Lower lobe of right lung (tissue), 2 donors: ENCODE measurements around the gene TRIP11. TPM values are rescaled to one million over a fixed set of nuclear protein-coding genes. Genes with fewer than 3 reads are reported as not detected.
A peak's percentile ranks its signal among the peaks of the same experiment; 100 is the strongest.

Experiments used
- ATAC-seq, 2 donors: fragments of 200-7000 bp; cut with Tn5 transposase; one replicate each; pipeline ENCODE4 v1.9.1; 2020 to 2022; ENCODE audit warnings: mild to moderate bottlenecking in 2 of 2, moderate library complexity in 2 of 2
- DNase-seq: peaks from one replicate; pipeline ENCODE4 v3.0.0-alpha.2; 2020
- H3K27ac ChIP-seq: fragments of 200-600 bp; one replicate; pipeline ENCODE4 v1.8.0; 2022
- H3K27me3 ChIP-seq: fragments of 200-600 bp; one replicate; pipeline ENCODE4 v1.8.0; 2022; ENCODE audit warnings: low read depth
- H3K36me3 ChIP-seq: fragments of 200-600 bp; one replicate; pipeline ENCODE4 v1.8.0; 2022; ENCODE audit warnings: mild to moderate bottlenecking
- H3K4me1 ChIP-seq: fragments of 200-600 bp; one replicate; pipeline ENCODE4 v1.8.0; 2022
- H3K4me3 ChIP-seq: fragments of 200-600 bp; one replicate; pipeline ENCODE4 v1.8.0; 2022; ENCODE audit warnings: mild to moderate bottlenecking
- H3K9me3 ChIP-seq: fragments of 200-600 bp; one replicate; pipeline ENCODE4 v1.8.0; 2022
- CTCF ChIP-seq: fragments of 200-600 bp; IDR thresholded peaks from one replicate; pipeline ENCODE4 v1.8.0; 2022; ENCODE audit warnings: antibody characterized with exemption, mild to moderate bottlenecking
- intact Hi-C: fragments of 100-400 bp; cut with DNase I; formaldehyde crosslinking; loops from one replicate; pipeline ENCODE4 v1.11.0; 2022
- total RNA-seq: library from RNA; stranded (reverse); fragmentation: NEBNext Ultra II Directional; extraction: Animal tissue kit (Norgen Biotek cat#: 25700); gene quantifications from one replicate; pipeline ENCODE4 v1.2.1, GENCODE V29; 2021
- donor health status: DM: no; HTN: yes; CAD: no; lungs with severe emphysema.

TRIP11 gene
- total RNA-seq, 1 donor from 2014 or later: 62.6 TPM

GRCh38 chr14:91925727-91926121 is 114.1 kb downstream of the TRIP11 start:
- TF ChIP-seq CTCF: no peak
- H3K4me3 ChIP-seq: no peak overlapping the region
- no peaks in the 10 kb centered on the region for H3K27me3 ChIP-seq
- DNase-seq (no peak), ATAC-seq (no peak)
- no peaks in the 10 kb centered on the region for H3K9me3 ChIP-seq
- intact Hi-C loops: no loop called here
- no peak overlapping the region for H3K27ac ChIP-seq
- H3K4me1 ChIP-seq: peaks cover 17% of the 10 kb centered on the region
- no peaks in the 10 kb centered on the region for H3K36me3 ChIP-seq

GRCh38 chr14:91925001-91925726 is 114.7 kb downstream of the TRIP11 start:
- Histone ChIP-seq H3K4me1 (peaks cover 22% of the 10 kb centered on the region), H3K27me3 (no peaks in the 10 kb centered on the region), H3K4me3 (no peak overlapping the region), H3K9me3 (no peaks in the 10 kb centered on the region), H3K36me3 (no peaks in the 10 kb centered on the region), H3K27ac (peak overlapping the region; percentile 41)
- TF ChIP-seq CTCF: no peak
- no peak for DNase-seq
- intact Hi-C loops: no loop called here
- ATAC-seq: no peak

GRCh38 chr14:91920526-91920925 is 119.3 kb downstream of the TRIP11 start:
- no peak for ATAC-seq
- DNase-seq: no peak
- Histone ChIP-seq H3K27ac (no peak overlapping the region), H3K4me1 (peaks cover 17% of the 10 kb centered on the region), H3K36me3 (no peaks in the 10 kb centered on the region), H3K27me3 (no peaks in the 10 kb centered on the region), H3K4me3 (no peak overlapping the region), H3K9me3 (no peaks in the 10 kb centered on the region)
- TF ChIP-seq CTCF: no peak
- intact Hi-C loops: no loop called here

- H3K4me3 ChIP-seq: no peak overlapping the region
- intact Hi-C loops: no loop called here
- peak overlapping the region; percentile 51 for H3K27ac ChIP-seq
- DNase-seq: no peak
- H3K27me3 ChIP-seq: no peaks in the 10 kb centered on the region
- no peaks in the 10 kb centered on the region for H3K36me3 ChIP-seq
- no peaks in the 10 kb centered on the region for H3K9me3 ChIP-seq
- peak; percentile 50 to 58 for ATAC-seq
- TF ChIP-seq CTCF: no peak
- peaks cover 13% of the 10 kb centered on the region for H3K4me1 ChIP-seq
These were observed 120.0 kb downstream of the TRIP11 start for GRCh38 chr14:91919814-91920213.

GRCh38 chr14:91918186-91918883 is 121.5 kb downstream of the TRIP11 start:
- Histone ChIP-seq H3K9me3 (no peaks in the 10 kb centered on the region), H3K4me3 (no peak overlapping the region), H3K27me3 (no peaks in the 10 kb centered on the region), H3K4me1 (peaks cover 13% of the 10 kb centered on the region), H3K27ac (peak overlapping the region; percentile 51), H3K36me3 (no peaks in the 10 kb centered on the region)
- DNase-seq (no peak), ATAC-seq (peak; percentile 28 to 73)
- intact Hi-C loops: no loop called here
- TF ChIP-seq CTCF: no peak

Other genes with a start within 250 kb of the TRIP11 start
- gene TC2N, start 172.5 kb downstream of the TRIP11 start, total RNA-seq: 53.1 TPM
- 130 TPM for gene FBLN5, start 92.4 kb downstream of the TRIP11 start, total RNA-seq
- gene ATXN3, start 66.5 kb upstream of the TRIP11 start, total RNA-seq: 47.9 TPM
- gene NDUFB1, start 81.6 kb upstream of the TRIP11 start, total RNA-seq: 124 TPM
- 65.4 TPM for gene CPSF2, start 81.9 kb upstream of the TRIP11 start, total RNA-seq